Caco-2 (cell line): ENCODE results near the gene GTF2A2. TPM values are rescaled to one million over a fixed set of nuclear protein-coding genes. Genes with fewer than 3 reads are reported as not detected.

Source experiments
- BruUV-seq: library from RNA; stranded (reverse); fragments of 400-500 nt; replicated peaks from 2 replicates; lab custom pipeline; 2021; lab: Mats Ljungman, UMichigan
- CTCF ChIA-PET: fragments of 300-600 bp; sonication (Branson Sonifier 250); formaldehyde crosslinking; loops from one replicate; lab custom pipeline; 2022; ENCODE audit warnings: antibody characterized with exemption; lab: Charles Lee
- POLR2A ChIA-PET: fragments of 300-600 bp; sonication (Branson Sonifier 250); formaldehyde crosslinking; loops from one replicate; lab custom pipeline; 2022; ENCODE audit warnings: antibody characterized with exemption; lab: Charles Lee
- DNase-seq, 2 experiments: peaks; one replicate each; pipeline versions ENCODE4 v3.0.0 to v3.0.0-alpha.2; 2020 to 2022
- H3K27me3 ChIP-seq: replicated peaks from 2 replicates; pipeline ENCODE4 v1.6.0; 2011; ENCODE audit warnings: low read length; ENCODE audit not compliant: control insufficient read depth, insufficient read depth
- H3K36me3 ChIP-seq: 2 replicates; pipeline ENCODE4 v1.5.1; 2011; ENCODE audit warnings: low read length; ENCODE audit not compliant: control insufficient read depth, insufficient read depth
- H3K4me1 ChIP-seq: fragments of 250-450 bp; sonication (Bioruptor Pico); 2 replicates; pipeline ENCODE4 v1.5.1; 2020; ENCODE audit warnings: mild to moderate bottlenecking
- H3K4me3 ChIP-seq: 2 replicates; pipeline ENCODE4 v1.5.1; 2011; ENCODE audit warnings: low read depth, mild to moderate bottlenecking, control low read depth, low read length
- H3K9me3 ChIP-seq: fragments of 250-450 bp; sonication (Bioruptor Pico); 2 replicates; pipeline ENCODE4 v1.5.1; 2020; ENCODE audit warnings: mild to moderate bottlenecking, moderate library complexity
- H3K27ac Mint-ChIP-seq: one replicate; pipeline ENCODE4 v1.8.0; 2022; ENCODE audit warnings: mixed read lengths; ENCODE audit not compliant: unreplicated experiment
- H3K27me3 Mint-ChIP-seq: one replicate; pipeline ENCODE4 v1.8.0; 2022; ENCODE audit warnings: mixed read lengths; ENCODE audit not compliant: insufficient read depth, unreplicated experiment
- H3K36me3 Mint-ChIP-seq: one replicate; pipeline ENCODE4 v1.8.0; 2022; ENCODE audit warnings: mild to moderate bottlenecking, mixed read lengths; ENCODE audit not compliant: insufficient read depth, unreplicated experiment
- H3K4me1 Mint-ChIP-seq: one replicate; pipeline ENCODE4 v1.8.0; 2022; ENCODE audit warnings: low read depth, mixed read lengths; ENCODE audit not compliant: unreplicated experiment
- H3K4me3 Mint-ChIP-seq: one replicate; pipeline ENCODE4 v1.8.0; 2022; ENCODE audit warnings: mild to moderate bottlenecking, moderate library complexity, mixed read lengths; ENCODE audit not compliant: unreplicated experiment
- H3K9me3 Mint-ChIP-seq: one replicate; pipeline ENCODE4 v1.8.0; 2022; ENCODE audit warnings: mixed read lengths; ENCODE audit not compliant: unreplicated experiment
- CTCF ChIP-seq, 2 experiments: fragments of 200-600 bp in 1 of 2; IDR thresholded peaks; 1 replicate in 1 of 2; 2 replicates in 1 of 2; pipeline versions ENCODE4 v1.5.1 to v1.8.0; 2011 to 2022; ENCODE audit warnings: antibody characterized with exemption in 1 of 2, control low read depth in 1 of 2, inconsistent platforms in 1 of 2, low read depth in 1 of 2, low read length in 1 of 2, mild to moderate bottlenecking in 1 of 2, moderate library complexity in 1 of 2; ENCODE audit not compliant: insufficient read depth in 1 of 2, severe bottlenecking in 1 of 2, unreplicated experiment in 1 of 2
- intact Hi-C: fragments of 100-400 bp; cut with micrococcal nuclease; formaldehyde crosslinking; loops from one replicate; pipeline ENCODE4 v1.10.0; 2022; ENCODE audit not compliant: unreplicated experiment
- total RNA-seq: library from RNA; stranded (reverse); gene quantifications from 2 replicates; pipeline ENCODE4 v1.2.3, GENCODE V29; 2022

The GTF2A2 gene
- total RNA-seq, 1 experiment from 2014 or later: 153 TPM

DNA sequence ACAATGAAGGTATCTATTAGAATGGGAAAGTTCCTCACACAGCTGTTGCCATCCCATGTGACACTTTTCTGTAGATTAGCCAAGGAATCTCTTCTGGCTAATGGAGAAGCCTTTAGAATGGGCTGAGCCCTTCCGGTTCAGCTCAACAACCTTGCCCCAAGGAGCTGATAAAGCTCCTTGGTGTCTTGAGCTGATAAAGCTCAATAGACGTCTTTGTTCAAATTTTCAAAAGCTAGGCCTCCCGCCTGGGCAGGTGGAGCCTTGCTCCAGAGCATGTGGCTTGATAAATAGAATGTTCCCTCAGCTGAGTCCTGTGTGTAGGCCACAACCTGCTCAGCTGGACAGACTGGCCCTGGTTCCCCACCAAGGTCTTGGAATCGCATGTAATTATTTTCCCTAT is 39.0 kb upstream of the GTF2A2 start:
- BruUV-seq: no TSS peak

GRCh38 chr15:59694779-59695178 is 37.5 kb upstream of the GTF2A2 start:
- POLR2A ChIA-PET: no interaction called here
- Mint-ChIP-seq H3K9me3 (no peaks in the 10 kb centered on the region), H3K4me1 (peaks cover 4% of the 10 kb centered on the region), H3K36me3 (peaks cover 3% of the 10 kb centered on the region), H3K4me3 (no peak overlapping the region), H3K27ac (no peak overlapping the region), H3K27me3 (no peaks in the 10 kb centered on the region)
- no peak for DNase-seq
- H3K27me3 ChIP-seq: no peaks in the 10 kb centered on the region
- CTCF ChIA-PET: no interaction called here
- no peaks in the 10 kb centered on the region for H3K4me1 ChIP-seq
- BruUV-seq: no TSS peak
- no peak for TF ChIP-seq CTCF (IDR thresholded peaks at IDR 0.05; ENCODE audit: insufficient read depth in 1 of 2, low read depth in 1 of 2, low read length in 1 of 2, severe bottlenecking in 1 of 2, unreplicated experiment in 1 of 2)
- H3K4me3 ChIP-seq: no peak overlapping the region
- H3K36me3 ChIP-seq: no peaks in the 10 kb centered on the region
- no peaks in the 10 kb centered on the region for H3K9me3 ChIP-seq
- intact Hi-C loops: no loop called here

More for the DNA sequence above, 39.0 kb upstream of the GTF2A2 start:
- Mint-ChIP-seq H3K27me3 (no peaks in the 10 kb centered on the region), H3K4me1 (no peaks in the 10 kb centered on the region), H3K9me3 (no peaks in the 10 kb centered on the region), H3K4me3 (no peak overlapping the region), H3K36me3 (no peaks in the 10 kb centered on the region), H3K27ac (no peak overlapping the region)
- TF ChIP-seq CTCF (IDR thresholded peaks at IDR 0.05; ENCODE audit: insufficient read depth in 1 of 2, low read depth in 1 of 2, low read length in 1 of 2, severe bottlenecking in 1 of 2, unreplicated experiment in 1 of 2): no peak
- Histone ChIP-seq H3K4me1 (no peaks in the 10 kb centered on the region), H3K27me3 (no peaks in the 10 kb centered on the region), H3K4me3 (no peak overlapping the region), H3K9me3 (no peaks in the 10 kb centered on the region), H3K36me3 (no peaks in the 10 kb centered on the region)
- ChIA-PET POLR2A (no interaction called here), CTCF (no interaction called here)
- DNase-seq: peak in 1 of 2 experiments; percentile 40
- intact Hi-C loops: no loop called here

- intact Hi-C loops: loop anchor here (1.0 to 2.0 kb wide), 2 partner anchors 34 to 489 kb away; no protein-coding TSS in a partner anchor
- Mint-ChIP-seq H3K27me3 (no peaks in the 10 kb centered on the region), H3K4me3 (no peak overlapping the region), H3K36me3 (peaks cover 22% of the 10 kb centered on the region), H3K4me1 (peaks cover 14% of the 10 kb centered on the region), H3K9me3 (no peaks in the 10 kb centered on the region), H3K27ac (no peak overlapping the region)
- H3K27me3 ChIP-seq: no peaks in the 10 kb centered on the region
- H3K4me1 ChIP-seq: 0 out of 2 replicates have a peak, but pooled peaks cover 4% of the 10 kb centered on the region
- DNase-seq: peak in 1 of 2 experiments; percentile 46
- no peaks in the 10 kb centered on the region for H3K9me3 ChIP-seq
- ChIA-PET POLR2A (interaction anchor here (0.8 kb wide), 1 partner anchor 34 kb away, joined by 4 read pairs; the partner anchor contains the start of gene GTF2A2), CTCF (interaction anchor here (0.8 kb wide), 1 partner anchor 637 kb away, joined by 3 read pairs; no protein-coding TSS in a partner anchor)
- TF ChIP-seq CTCF (IDR thresholded peaks at IDR 0.05; ENCODE audit: insufficient read depth in 1 of 2, low read depth in 1 of 2, low read length in 1 of 2, severe bottlenecking in 1 of 2, unreplicated experiment in 1 of 2): peak; percentile 52 to 53
- no peak overlapping the region for H3K4me3 ChIP-seq
- no TSS peak for BruUV-seq
- no peaks in the 10 kb centered on the region for H3K36me3 ChIP-seq
These were observed 34.0 kb upstream of the GTF2A2 start for GRCh38 chr15:59691194-59691805.
